Measurements from ENCODE around the gene SLC1A7.

SLC1A7 gene

GRCh38 chr1:53154859-53155438, 12.5 kb upstream of the SLC1A7 start:
- no peak for DNase-seq (ENCODE audit: low read depth in 1 of 2, low spot score in 1 of 2)
- TF ChIP-seq JUND (IDR thresholded peaks at IDR 0.05; ENCODE audit: low read depth): no peak
- in situ Hi-C loops (cut with HindIII; ENCODE audit: low pct_unique_long_range_greater_than_20kb, low sequenced_read_pairs): no loop called here

- no peak for TF ChIP-seq JUND (IDR thresholded peaks at IDR 0.05; ENCODE audit: low read depth)
- in situ Hi-C loops (cut with HindIII; ENCODE audit: low pct_unique_long_range_greater_than_20kb, low sequenced_read_pairs): no loop called here
- DNase-seq (ENCODE audit: low read depth in 1 of 2, low spot score in 1 of 2): no peak
Observed at GRCh38 chr1:53153752-53154151, 11.3 kb upstream of the SLC1A7 start.

GRCh38 chr1:53148123-53148522, 5.7 kb upstream of the SLC1A7 start:
- in situ Hi-C loops (cut with HindIII; ENCODE audit: low pct_unique_long_range_greater_than_20kb, low sequenced_read_pairs): no loop called here
- TF ChIP-seq JUND (IDR thresholded peaks at IDR 0.05; ENCODE audit: low read depth): no peak

GRCh38 chr1:53147174-53147573, 4.7 kb upstream of the SLC1A7 start:
- in situ Hi-C loops (cut with HindIII; ENCODE audit: low pct_unique_long_range_greater_than_20kb, low sequenced_read_pairs): no loop called here
- no peak for DNase-seq (ENCODE audit: low read depth in 1 of 2, low spot score in 1 of 2)
- no peak for TF ChIP-seq JUND (IDR thresholded peaks at IDR 0.05; ENCODE audit: low read depth)

More at GRCh38 chr1:53148123-53148522, 5.7 kb upstream of the SLC1A7 start:
- DNase-seq (ENCODE audit: low read depth in 1 of 2, low spot score in 1 of 2): no peak

- in situ Hi-C loops (cut with HindIII; ENCODE audit: low pct_unique_long_range_greater_than_20kb, low sequenced_read_pairs): no loop called here
- DNase-seq (ENCODE audit: low read depth in 1 of 2, low spot score in 1 of 2): no peak
Observed at GRCh38 chr1:53145942-53146708, 3.7 kb upstream of the SLC1A7 start.

GRCh38 chr1:53145619-53145941, 3.1 kb upstream of the SLC1A7 start:
- DNase-seq (ENCODE audit: low read depth in 1 of 2, low spot score in 1 of 2): no peak
- TF ChIP-seq JUND (IDR thresholded peaks at IDR 0.05; ENCODE audit: low read depth): no peak
- in situ Hi-C loops (cut with HindIII; ENCODE audit: low pct_unique_long_range_greater_than_20kb, low sequenced_read_pairs): no loop called here

More at GRCh38 chr1:53145942-53146708, 3.7 kb upstream of the SLC1A7 start:
- TF ChIP-seq JUND (IDR thresholded peaks at IDR 0.05; ENCODE audit: low read depth): no peak

GRCh38 chr1:53145051-53145600, 2.7 kb upstream of the SLC1A7 start:
- TF ChIP-seq JUND (IDR thresholded peaks at IDR 0.05; ENCODE audit: low read depth): no peak
- in situ Hi-C loops (cut with HindIII; ENCODE audit: low pct_unique_long_range_greater_than_20kb, low sequenced_read_pairs): no loop called here

DNA sequence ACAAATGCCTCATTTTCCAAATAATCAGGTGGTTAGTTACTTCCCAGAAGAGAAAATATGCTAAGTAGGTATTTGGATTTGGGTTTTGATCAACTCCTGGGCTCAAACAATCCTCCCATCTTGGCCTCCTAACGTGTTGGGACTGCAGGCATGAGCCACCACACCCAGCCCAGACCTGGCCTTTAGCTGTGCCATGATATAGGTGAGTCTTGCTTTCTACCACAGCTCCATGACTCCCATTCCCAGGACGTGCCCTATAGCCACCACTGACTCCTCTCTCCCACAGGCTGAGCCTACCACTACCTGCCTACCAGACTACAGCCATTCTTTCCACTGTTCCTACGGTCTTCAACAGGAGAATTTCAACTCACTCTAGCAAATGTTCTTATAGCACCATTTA, 1.8 kb upstream of the SLC1A7 start:
- DNase-seq (ENCODE audit: low read depth in 1 of 2, low spot score in 1 of 2): no peak
- TF ChIP-seq JUND (IDR thresholded peaks at IDR 0.05; ENCODE audit: low read depth): no peak
- in situ Hi-C loops (cut with HindIII; ENCODE audit: low pct_unique_long_range_greater_than_20kb, low sequenced_read_pairs): no loop called here

More at GRCh38 chr1:53145051-53145600, 2.7 kb upstream of the SLC1A7 start:
- no peak for DNase-seq (ENCODE audit: low read depth in 1 of 2, low spot score in 1 of 2)

DNA sequence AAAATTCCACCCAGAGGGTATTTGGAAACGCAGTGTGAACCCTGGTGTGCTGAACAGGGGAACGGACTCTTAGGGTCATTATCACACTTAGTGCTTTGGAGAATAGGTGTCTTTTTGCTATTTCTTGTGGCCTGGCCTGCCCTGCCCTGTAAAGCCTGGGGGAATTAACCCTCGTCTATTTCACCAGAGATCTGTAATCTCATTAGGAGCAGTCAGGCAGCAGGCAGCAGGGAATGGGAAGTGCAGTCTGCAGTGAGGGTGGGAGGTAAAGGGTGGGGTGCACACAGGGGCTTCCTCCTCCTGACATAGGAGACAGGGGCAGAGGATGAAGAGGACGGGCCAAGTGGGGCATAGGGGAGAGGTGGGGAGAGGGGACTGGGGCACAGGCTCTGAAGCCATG, 1.1 kb upstream of the SLC1A7 start:
- TF ChIP-seq JUND (IDR thresholded peaks at IDR 0.05; ENCODE audit: low read depth): no peak
- in situ Hi-C loops (cut with HindIII; ENCODE audit: low pct_unique_long_range_greater_than_20kb, low sequenced_read_pairs): no loop called here
- no peak for DNase-seq (ENCODE audit: low read depth in 1 of 2, low spot score in 1 of 2)

GRCh38 chr1:53141487-53142055, 867 bp downstream of the SLC1A7 start:
- in situ Hi-C loops (cut with HindIII; ENCODE audit: low pct_unique_long_range_greater_than_20kb, low sequenced_read_pairs): no loop called here
- TF ChIP-seq JUND (IDR thresholded peaks at IDR 0.05; ENCODE audit: low read depth): no peak
- no peak for DNase-seq (ENCODE audit: low read depth in 1 of 2, low spot score in 1 of 2)

- in situ Hi-C loops (cut with HindIII; ENCODE audit: low pct_unique_long_range_greater_than_20kb, low sequenced_read_pairs): no loop called here
- no peak for TF ChIP-seq JUND (IDR thresholded peaks at IDR 0.05; ENCODE audit: low read depth)
Observed at GRCh38 chr1:53140451-53140850, 2.0 kb downstream of the SLC1A7 start.

DNA sequence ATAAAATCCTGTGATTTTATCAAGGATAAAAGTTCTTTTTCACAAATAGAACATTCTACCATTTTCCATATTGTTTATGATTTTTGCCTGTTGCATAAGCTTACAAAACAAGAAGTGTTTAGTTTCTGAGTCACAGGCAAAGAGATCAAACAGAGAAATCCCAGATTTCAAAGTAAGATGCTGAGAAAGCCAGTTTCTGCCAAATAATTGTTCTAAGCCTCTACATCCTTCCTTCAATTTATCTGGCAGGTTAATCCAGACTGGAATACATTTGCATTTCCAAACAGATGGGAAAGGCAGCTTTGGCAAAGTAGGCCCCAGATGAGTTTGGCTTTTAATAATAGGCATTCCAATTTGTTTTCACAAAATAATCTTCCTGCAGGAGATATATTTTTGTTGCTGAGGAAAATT, 2.5 kb downstream of the SLC1A7 start:
- TF ChIP-seq JUND (IDR thresholded peaks at IDR 0.05; ENCODE audit: low read depth): no peak
- no peak for DNase-seq (ENCODE audit: low read depth in 1 of 2, low spot score in 1 of 2)
- in situ Hi-C loops (cut with HindIII; ENCODE audit: low pct_unique_long_range_greater_than_20kb, low sequenced_read_pairs): no loop called here

More at GRCh38 chr1:53140451-53140850, 2.0 kb downstream of the SLC1A7 start:
- no peak for DNase-seq (ENCODE audit: low read depth in 1 of 2, low spot score in 1 of 2)
